Activated CD4-positive, alpha-beta T cell treated with anti-CD3 and anti-CD28 coated beads for 36 hours (primary cell): ENCODE data around the gene KPNA6. TPM values are rescaled to one million over a fixed set of nuclear protein-coding genes. Genes with fewer than 3 reads are reported as not detected.
A peak's percentile ranks its signal among the peaks of the same experiment; 100 is the strongest.

ENCODE experiments used
- ATAC-seq: fragments of 200-7000 bp; cut with Tn5 transposase; one replicate; pipeline ENCODE4 v1.10.0; 2021; ENCODE audit warnings: mild to moderate bottlenecking, moderate library complexity
- CTCF ChIA-PET: fragments of 350-600 bp; sonication (Branson Sonifier 250); formaldehyde crosslinking; loops from one replicate; lab custom pipeline; 2021; ENCODE audit warnings: antibody characterized with exemption; lab: Charles Lee
- POLR2A ChIA-PET: fragments of 350-600 bp; sonication (Branson Sonifier 250); formaldehyde crosslinking; loops from one replicate; lab custom pipeline; 2021; ENCODE audit warnings: antibody characterized with exemption, inconsistent platforms; lab: Charles Lee
- DNase-seq: peaks from one replicate; pipeline ENCODE4 v3.0.0-alpha.2; 2020
- H3K27ac Mint-ChIP-seq: one replicate; pipeline ENCODE4 v1.8.0; 2021; ENCODE audit warnings: mixed read lengths
- H3K27me3 Mint-ChIP-seq: one replicate; pipeline ENCODE4 v1.8.0; 2021; ENCODE audit warnings: mixed read lengths
- H3K36me3 Mint-ChIP-seq: one replicate; pipeline ENCODE4 v1.8.0; 2021; ENCODE audit warnings: low read depth, mixed read lengths
- H3K4me1 Mint-ChIP-seq: one replicate; pipeline ENCODE4 v1.8.0; 2021; ENCODE audit warnings: mixed read lengths
- H3K4me3 Mint-ChIP-seq: one replicate; pipeline ENCODE4 v1.8.0; 2021; ENCODE audit warnings: mild to moderate bottlenecking, moderate library complexity, mixed read lengths
- H3K9me3 Mint-ChIP-seq: one replicate; pipeline ENCODE4 v1.8.0; 2021; ENCODE audit warnings: low read depth, mixed read lengths
- intact Hi-C, 2 experiments: fragments of 100-400 bp; cut with DNase I in 1 of 2; cut with micrococcal nuclease in 1 of 2; formaldehyde crosslinking; loops; one replicate each; pipeline versions ENCODE4 v1.14.2 to v1.15.1; 2022 to 2024; cut with DNase I, micrococcal nuclease
- total RNA-seq, 2 experiments: library from RNA; stranded (reverse); gene quantifications; one replicate each; pipeline ENCODE4 v1.2.3, GENCODE V29; 2021

The KPNA6 gene
- total RNA-seq, 2 experiments from 2014 or later, result 70.0 to 78.3 TPM

DNA sequence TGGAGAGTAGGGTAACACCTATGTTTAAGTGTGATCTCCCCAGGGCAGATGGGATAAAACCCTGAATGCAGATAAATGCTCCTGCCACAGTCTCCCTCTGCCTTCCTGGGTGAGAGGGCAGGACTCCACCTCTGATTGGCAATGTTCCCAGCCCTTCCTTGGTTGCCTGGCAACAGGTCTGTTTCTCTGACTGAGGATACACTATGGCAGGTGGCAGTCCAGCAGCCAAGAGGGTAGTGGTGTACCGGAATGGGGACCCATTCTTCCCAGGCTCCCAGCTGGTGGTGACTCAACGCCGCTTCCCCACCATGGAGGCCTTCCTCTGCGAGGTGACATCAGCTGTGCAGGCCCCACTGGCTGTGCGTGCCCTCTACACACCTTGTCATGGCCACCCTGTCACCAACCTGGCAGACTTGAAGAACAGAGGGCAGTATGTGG lies 101.1 kb downstream of the KPNA6 start, which contains the start of gene DCDC2B:
DCDC2B (plus strand) TSS at position 199 of the 438 bp plus-strand sequence; CDS start at position 204, 5 bp downstream.
- intact Hi-C loops, result no loop called here
- CTCF ChIA-PET, result no interaction called here

DNA sequence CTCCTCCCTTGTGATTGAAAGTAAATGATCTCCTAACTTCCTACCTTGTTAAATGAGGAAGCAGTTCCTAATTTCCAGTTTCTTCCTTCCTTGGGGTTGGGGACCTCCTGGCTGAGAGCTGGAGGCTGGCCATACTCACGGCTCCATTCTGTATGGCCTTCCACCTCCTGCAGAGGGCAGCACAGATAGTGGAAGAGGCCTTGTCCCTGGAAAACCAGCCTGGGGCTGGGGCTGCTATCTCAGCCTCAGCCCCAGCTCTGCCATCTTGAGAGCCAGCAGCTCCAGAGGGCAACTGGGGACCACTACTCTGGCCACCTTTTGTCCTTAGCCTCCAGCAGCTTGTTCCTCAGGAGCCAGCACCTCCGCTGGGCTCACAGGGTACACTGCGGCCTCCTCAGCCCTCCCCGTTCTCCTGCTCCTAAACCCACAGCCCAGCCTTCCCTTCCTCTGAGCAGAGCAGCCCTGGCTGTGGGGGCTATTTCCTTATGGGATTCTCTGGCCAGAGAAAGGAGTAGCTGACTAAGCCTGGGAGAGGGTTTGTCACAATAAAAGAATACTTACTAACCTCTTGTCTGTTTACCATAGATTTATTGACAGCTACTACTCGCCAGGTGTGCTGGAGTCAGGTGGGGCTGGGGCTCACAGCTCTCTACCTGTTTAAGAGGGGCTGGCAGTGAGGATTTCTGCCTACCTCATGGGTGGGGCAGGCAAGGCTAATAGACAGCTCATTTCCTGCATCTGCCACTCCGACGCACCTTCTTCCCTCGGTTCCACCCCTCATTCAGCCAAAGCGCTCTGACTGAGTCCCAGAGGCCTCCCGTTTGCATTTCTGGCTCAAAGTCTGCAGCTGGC lies 108.0 kb downstream of the KPNA6 start:
- Mint-ChIP-seq H3K36me3 (no peaks in the 10 kb centered on the region), H3K27me3 (no peaks in the 10 kb centered on the region), H3K9me3 (no peaks in the 10 kb centered on the region), H3K4me1 (peaks cover 15% of the 10 kb centered on the region), H3K27ac (peak overlapping the region; percentile 8), H3K4me3 (no peak overlapping the region)
- DNase-seq (peak; percentile 79), ATAC-seq (peak; percentile 97)
- ChIA-PET POLR2A (interaction anchor here (0.8 to 1.2 kb wide), 2 partner anchors 120 to 143 kb away, joined by 4 to 7 read pairs; partner anchors contain the start of genes MARCKSL1 and TMEM39B), CTCF (interaction anchor here (0.6 to 3.2 kb wide), 46 partner anchors 8 to 350 kb away, joined by 3 to 32 read pairs (median 5); partner anchors contain the start of genes BSDC1, CCDC28B, HDAC1 and IQCC)
- intact Hi-C loops, result loop anchor here (1.0 kb wide), 1 partner anchor 198 kb away; no protein-coding TSS in a partner anchor

More for the DNA sequence above, 101.1 kb downstream of the KPNA6 start, which contains the start of gene DCDC2B:
- Mint-ChIP-seq H3K27ac (no peak within 1 kb of the TSS), H3K36me3 (peaks cover 8% of the 10 kb centered on the region), H3K4me1 (peaks cover 13% of the 10 kb centered on the region), H3K4me3 (no peak within 1 kb of the TSS), H3K9me3 (no peaks in the 10 kb centered on the region), H3K27me3 (no peaks in the 10 kb centered on the region)
- ATAC-seq (no peak), DNase-seq (no peak)
- POLR2A ChIA-PET, result no interaction called here

GRCh38 chr1:32216566-32216965 lies 108.7 kb downstream of the KPNA6 start:
- Mint-ChIP-seq H3K4me3 (no peak overlapping the region), H3K4me1 (peaks cover 22% of the 10 kb centered on the region), H3K9me3 (no peaks in the 10 kb centered on the region), H3K27ac (no peak overlapping the region), H3K36me3 (no peaks in the 10 kb centered on the region), H3K27me3 (no peaks in the 10 kb centered on the region)
- POLR2A ChIA-PET, result interaction anchor here (0.6 kb wide), 1 partner anchor 32 kb away, joined by 5 read pairs; no protein-coding TSS in a partner anchor
- CTCF ChIA-PET, result interaction anchor here (0.6 to 3.2 kb wide), 35 partner anchors 8 to 351 kb away, joined by 3 to 32 read pairs (median 5); partner anchors contain the start of genes CCDC28B, FAM229A, HDAC1 and IQCC
- intact Hi-C loops, result no loop called here
- ATAC-seq (no peak), DNase-seq (no peak)

DNA sequence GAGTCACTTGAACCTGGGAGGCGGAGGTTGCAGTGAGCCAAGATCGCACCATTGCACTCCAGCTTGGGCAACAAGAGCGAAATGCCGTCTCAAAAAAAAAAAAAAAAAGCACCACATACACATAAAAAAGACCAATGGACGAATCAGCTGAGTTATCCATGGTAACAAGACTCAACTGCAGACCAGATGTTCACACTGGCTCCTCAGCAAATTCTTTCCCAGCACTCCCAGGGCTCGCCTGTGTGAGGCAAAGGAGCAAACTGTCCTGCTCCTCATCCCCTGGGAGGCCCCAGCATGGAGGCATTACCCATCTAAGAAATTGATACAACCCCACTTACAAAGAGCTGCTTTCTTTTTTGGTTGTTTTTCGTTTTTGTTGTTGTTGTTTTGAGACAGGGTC lies 111.2 kb downstream of the KPNA6 start:
- POLR2A ChIA-PET, result interaction anchor here (0.6 kb wide), 1 partner anchor 40 kb away, joined by 3 read pairs; no protein-coding TSS in a partner anchor

GRCh38 chr1:32220746-32221580 lies 113.1 kb downstream of the KPNA6 start:
- DNase-seq, result no peak
- peak overlapping the region; percentile 96 for H3K4me3 Mint-ChIP-seq
- intact Hi-C loops, result loop anchor here (5.0 kb wide), 2 partner anchors 51 to 116 kb away; partner anchors contain the start of gene MARCKSL1 (in 1 of the 2)
- H3K36me3 Mint-ChIP-seq, result peaks cover 18% of the 10 kb centered on the region
- POLR2A ChIA-PET, result no interaction called here
- ATAC-seq, result no peak
- H3K27ac Mint-ChIP-seq, result peak overlapping the region; percentile 97
- CTCF ChIA-PET, result interaction anchor here (0.5 kb wide), 1 partner anchor 69 kb away, joined by 3 read pairs; no protein-coding TSS in a partner anchor
- H3K27me3 Mint-ChIP-seq, result no peaks in the 10 kb centered on the region
- H3K9me3 Mint-ChIP-seq, result no peaks in the 10 kb centered on the region
- peaks cover 34% of the 10 kb centered on the region for H3K4me1 Mint-ChIP-seq

More for the DNA sequence above, 111.2 kb downstream of the KPNA6 start:
- DNase-seq, result no peak
- no peaks in the 10 kb centered on the region for H3K9me3 Mint-ChIP-seq
- CTCF ChIA-PET, result interaction anchor here (0.7 kb wide), 2 partner anchors 40 to 122 kb away, joined by 3 read pairs; no protein-coding TSS in a partner anchor
- H3K36me3 Mint-ChIP-seq, result peaks cover 8% of the 10 kb centered on the region
- H3K27me3 Mint-ChIP-seq, result no peaks in the 10 kb centered on the region
- no peak overlapping the region for H3K4me3 Mint-ChIP-seq
- ATAC-seq, result no peak
- peaks cover 32% of the 10 kb centered on the region for H3K4me1 Mint-ChIP-seq
- intact Hi-C loops, result no loop called here
- no peak overlapping the region for H3K27ac Mint-ChIP-seq

DNA sequence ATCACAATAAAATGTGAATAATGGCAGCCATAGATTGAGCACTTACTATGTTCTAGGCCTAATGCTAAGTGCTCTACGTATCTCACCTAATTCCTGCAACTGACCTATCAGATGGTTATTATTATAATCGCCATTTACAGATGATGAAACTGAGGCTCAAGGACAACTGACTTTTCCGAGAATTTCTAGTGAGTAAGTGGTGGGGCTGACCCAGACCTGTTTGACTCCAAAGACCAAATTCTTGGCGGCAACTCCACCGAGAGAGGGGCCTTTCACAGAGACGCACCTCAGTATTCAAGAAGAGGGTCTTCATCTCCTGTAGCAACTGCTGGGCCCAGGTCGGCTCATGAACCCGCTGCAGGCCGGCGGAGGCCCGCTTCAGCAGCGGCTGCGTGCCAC lies 113.7 kb downstream of the KPNA6 start:
- no peaks in the 10 kb centered on the region for H3K27me3 Mint-ChIP-seq
- ChIA-PET POLR2A (interaction anchor here (0.5 kb wide), 1 partner anchor 101 kb away, joined by 4 read pairs; no protein-coding TSS in a partner anchor), CTCF (no interaction called here)
- intact Hi-C loops, result loop anchor here (5.0 kb wide), 2 partner anchors 51 to 116 kb away; partner anchors contain the start of gene MARCKSL1 (in 1 of the 2)
- ATAC-seq (no peak), DNase-seq (no peak)
- peak overlapping the region; percentile 97 for H3K27ac Mint-ChIP-seq
- peaks cover 29% of the 10 kb centered on the region for H3K4me1 Mint-ChIP-seq
- peaks cover 22% of the 10 kb centered on the region for H3K36me3 Mint-ChIP-seq
- no peaks in the 10 kb centered on the region for H3K9me3 Mint-ChIP-seq
- H3K4me3 Mint-ChIP-seq, result peak overlapping the region; percentile 96

GRCh38 chr1:32221980-32222755 lies 114.3 kb downstream of the KPNA6 start, which contains the start of the genes EIF3I and TMEM234:
Gene EIF3I, plus strand, starts transcription at chr1:32222407. Its CDS starts 35 bp downstream, at chr1:32222442.
Gene TMEM234, minus strand, starts transcription at chr1:32222353. Its CDS starts 31 bp downstream, at chr1:32222322.
- Mint-ChIP-seq H3K4me1 (peaks cover 29% of the 10 kb centered on the region), H3K36me3 (peaks cover 22% of the 10 kb centered on the region), H3K9me3 (no peaks in the 10 kb centered on the region), H3K27me3 (no peaks in the 10 kb centered on the region), H3K27ac (peak within 1 kb of the TSS; percentile 97), H3K4me3 (peak within 1 kb of the TSS; percentile 96)
- CTCF ChIA-PET, result interaction anchor here (1.1 to 2.8 kb wide), 2 partner anchors 25 to 180 kb away, joined by 3 to 18 read pairs; partner anchors contain the start of gene FAM167B
- POLR2A ChIA-PET, result interaction anchor here (0.5 to 1.7 kb wide), 5 partner anchors 18 to 164 kb away, joined by 3 to 4 read pairs (median 3); partner anchors contain the start of gene MARCKSL1
- peak; percentile 95 for DNase-seq
- peak; percentile 95 for ATAC-seq
- intact Hi-C loops, result loop anchor here (1.0 to 5.0 kb wide), 17 partner anchors 17 to 595 kb away; partner anchors contain the start of genes BSDC1 (in 1 of the 2), CCDC28B (in 1 of the 2), IQCC (in 1 of the 2) and KHDRBS1 (in 1 of the 2)

GRCh38 chr1:32223683-32224082 lies 115.8 kb downstream of the KPNA6 start:
- Mint-ChIP-seq H3K36me3 (peaks cover 37% of the 10 kb centered on the region), H3K9me3 (no peaks in the 10 kb centered on the region), H3K27ac (peak overlapping the region; percentile 97), H3K27me3 (no peaks in the 10 kb centered on the region), H3K4me3 (peak overlapping the region; percentile 96), H3K4me1 (peaks cover 32% of the 10 kb centered on the region)
- ChIA-PET CTCF (interaction anchor here (0.6 to 2.8 kb wide), 5 partner anchors 8 to 69 kb away, joined by 3 to 18 read pairs (median 5); partner anchors contain the start of gene FAM167B), POLR2A (interaction anchor here (0.6 to 1.7 kb wide), 3 partner anchors 39 to 116 kb away, joined by 3 to 4 read pairs (median 3); partner anchors contain the start of genes KPNA6 and MARCKSL1)
- ATAC-seq (no peak), DNase-seq (no peak)
- intact Hi-C loops, result loop anchor here (2.0 to 5.0 kb wide), 5 partner anchors 23 to 151 kb away; partner anchors contain the start of genes CCDC28B (in 1 of the 2), MARCKSL1 (in 1 of the 2) and TMEM39B (in 1 of the 2)

- no peaks in the 10 kb centered on the region for H3K27me3 Mint-ChIP-seq
- DNase-seq (no peak), ATAC-seq (no peak)
- peaks cover 32% of the 10 kb centered on the region for H3K4me1 Mint-ChIP-seq
- H3K27ac Mint-ChIP-seq, result peak overlapping the region; percentile 97
- H3K9me3 Mint-ChIP-seq, result no peaks in the 10 kb centered on the region
- CTCF ChIA-PET, result interaction anchor here (0.6 to 2.8 kb wide), 4 partner anchors 9 to 70 kb away, joined by 3 to 18 read pairs (median 6); partner anchors contain the start of gene FAM167B
- intact Hi-C loops, result loop anchor here (5.0 kb wide), 2 partner anchors 48 to 113 kb away; partner anchors contain the start of gene MARCKSL1 (in 1 of the 2)
- H3K36me3 Mint-ChIP-seq, result peaks cover 42% of the 10 kb centered on the region
- POLR2A ChIA-PET, result no interaction called here
- peak overlapping the region; percentile 96 for H3K4me3 Mint-ChIP-seq
Measured at GRCh38 chr1:32224285-32224684, 116.4 kb downstream of the KPNA6 start.
